Measurements from ENCODE around the gene CNTNAP5. TPM values are rescaled to one million over a fixed set of nuclear protein-coding genes. Genes with fewer than 3 reads are reported as not detected.

Gene CNTNAP5
- total and polyA plus RNA-seq, 2 donors (not counting 1 experiment from before 2014, with no cell fraction given): not detected

- Histone ChIP-seq H3K4me1 (ENCODE audit: control insufficient read depth in 2 of 2, insufficient read depth in 2 of 2, low read length in 2 of 2) (no peaks in the 10 kb centered on the region), H3K4me3 (ENCODE audit: control extremely low read depth in 1 of 5, extremely low read depth in 1 of 5, insufficient read depth in 1 of 5, low read depth in 2 of 5, low read length in 4 of 5) (no peak overlapping the region), H3K36me3 (replicated peaks in 1 of 2; ENCODE audit: control extremely low read depth in 1 of 2, control insufficient read depth in 1 of 2, extremely low read depth in 1 of 2, insufficient read depth in 2 of 2, low read length in 1 of 2) (no peaks in the 10 kb centered on the region), H3K9ac (ENCODE audit: low read length) (no peak overlapping the region), H3K27ac (ENCODE audit: low read length in 2 of 2) (no peak overlapping the region), H3K9me3 (ENCODE audit: control extremely low read depth in 1 of 3, control insufficient read depth in 2 of 3, insufficient read depth in 1 of 3, low read length in 2 of 3) (peaks cover 0 to 10% (median 0%) of the 10 kb centered on the region in 3 donors), H2AFZ (ENCODE audit: insufficient read depth, low read depth, low read length, poor library complexity, severe bottlenecking) (no peak overlapping the region), H3K79me2 (ENCODE audit: control insufficient read depth, insufficient read depth, low read length) (no peaks in the 10 kb centered on the region), H3K27me3 (replicated peaks in 1 of 4; ENCODE audit: control extremely low read depth in 1 of 4, control insufficient read depth in 3 of 4, insufficient read depth in 4 of 4, low read length in 3 of 4) (no peaks in the 10 kb centered on the region), H3K4me2 (replicated peaks; ENCODE audit: low read depth, low read length, poor library complexity, severe bottlenecking) (no peak overlapping the region), H4K20me1 (ENCODE audit: control insufficient read depth, insufficient read depth, low read length, poor library complexity, severe bottlenecking) (no peaks in the 10 kb centered on the region)
- no peak for ATAC-seq (ENCODE audit: low read depth)
- peaks cover 9% of the 10 kb centered on the region for H3K9me3 Mint-ChIP-seq (ENCODE audit: insufficient read depth)
- H3K4me3 Mint-ChIP-seq: no peak overlapping the region
- no peak overlapping the region for H3K27ac Mint-ChIP-seq
- intact Hi-C loops (cut with micrococcal nuclease): no loop called here
- no peaks in the 10 kb centered on the region for H3K27me3 Mint-ChIP-seq
- TF ChIP-seq EZH2 (IDR thresholded peaks at IDR 0.05; ENCODE audit: borderline replicate concordance, insufficient read depth, low read depth, low read length, poor library complexity, severe bottlenecking): no peak
- TF ChIP-seq CTCF (IDR thresholded peaks at IDR 0.05): no peak
- ChIA-PET CTCF (interaction anchor here (0.7 kb wide), 1 partner anchor 30 kb away, joined by 4 read pairs; no protein-coding TSS in a partner anchor), POLR2A (no interaction called here)
- 89% methylated on average over 4 of the region's 5 CpGs for WGBS (ENCODE audit: insufficient coverage)
- DNase-seq: no peak
- H3K4me1 Mint-ChIP-seq: no peaks in the 10 kb centered on the region
These were observed 236.4 kb downstream of the CNTNAP5 start for GRCh38 chr2:124261456-124261855.

GRCh38 chr2:124264551-124265091 lies 239.5 kb downstream of the CNTNAP5 start:
- no peak overlapping the region for H3K9ac ChIP-seq (ENCODE audit: low read length)
- DNase-seq (no peak), ATAC-seq (ENCODE audit: low read depth) (no peak)
- peaks cover 0 to 15% (median 0%) of the 10 kb centered on the region in 3 donors for H3K9me3 ChIP-seq (ENCODE audit: control extremely low read depth in 1 of 3, control insufficient read depth in 2 of 3, insufficient read depth in 1 of 3, low read length in 2 of 3)
- no peak overlapping the region for H3K27ac ChIP-seq (ENCODE audit: low read length in 2 of 2)
- Mint-ChIP-seq H3K9me3 (ENCODE audit: insufficient read depth) (peaks cover 2% of the 10 kb centered on the region), H3K4me1 (no peaks in the 10 kb centered on the region), H3K4me3 (no peak overlapping the region), H3K27me3 (no peaks in the 10 kb centered on the region), H3K27ac (no peak overlapping the region)
- no peaks in the 10 kb centered on the region for H3K36me3 ChIP-seq (replicated peaks in 1 of 2; ENCODE audit: control extremely low read depth in 1 of 2, control insufficient read depth in 1 of 2, extremely low read depth in 1 of 2, insufficient read depth in 2 of 2, low read length in 1 of 2)
- no peaks in the 10 kb centered on the region for H3K27me3 ChIP-seq (replicated peaks in 1 of 4; ENCODE audit: control extremely low read depth in 1 of 4, control insufficient read depth in 3 of 4, insufficient read depth in 4 of 4, low read length in 3 of 4)
- no peak overlapping the region for H3K4me3 ChIP-seq (ENCODE audit: control extremely low read depth in 1 of 5, extremely low read depth in 1 of 5, insufficient read depth in 1 of 5, low read depth in 2 of 5, low read length in 4 of 5)
- no peak overlapping the region for H2AFZ ChIP-seq (ENCODE audit: insufficient read depth, low read depth, low read length, poor library complexity, severe bottlenecking)
- no peaks in the 10 kb centered on the region for H3K79me2 ChIP-seq (ENCODE audit: control insufficient read depth, insufficient read depth, low read length)
- H3K4me1 ChIP-seq (ENCODE audit: control insufficient read depth in 2 of 2, insufficient read depth in 2 of 2, low read length in 2 of 2): no peaks in the 10 kb centered on the region
- TF ChIP-seq CTCF (IDR thresholded peaks at IDR 0.05) (no peak), EZH2 (IDR thresholded peaks at IDR 0.05; ENCODE audit: borderline replicate concordance, insufficient read depth, low read depth, low read length, poor library complexity, severe bottlenecking) (no peak)
- intact Hi-C loops (cut with micrococcal nuclease): no loop called here
- POLR2A ChIA-PET: no interaction called here
- H3K4me2 ChIP-seq (replicated peaks; ENCODE audit: low read depth, low read length, poor library complexity, severe bottlenecking): no peak overlapping the region
- H4K20me1 ChIP-seq (ENCODE audit: control insufficient read depth, insufficient read depth, low read length, poor library complexity, severe bottlenecking): no peaks in the 10 kb centered on the region
- WGBS (ENCODE audit: insufficient coverage): 82% methylated on average over 6 of the region's 6 CpGs
- CTCF ChIA-PET: no interaction called here
